GM21786 (cell line): ENCODE results near the gene BMPR1B.

ENCODE experiments used
- ATAC-seq: cut with Tn5 transposase; IDR thresholded peaks from one replicate; pipeline ENCODE4 v1.9.1; 2021; ENCODE audit not compliant: unreplicated experiment

The BMPR1B gene

DNA sequence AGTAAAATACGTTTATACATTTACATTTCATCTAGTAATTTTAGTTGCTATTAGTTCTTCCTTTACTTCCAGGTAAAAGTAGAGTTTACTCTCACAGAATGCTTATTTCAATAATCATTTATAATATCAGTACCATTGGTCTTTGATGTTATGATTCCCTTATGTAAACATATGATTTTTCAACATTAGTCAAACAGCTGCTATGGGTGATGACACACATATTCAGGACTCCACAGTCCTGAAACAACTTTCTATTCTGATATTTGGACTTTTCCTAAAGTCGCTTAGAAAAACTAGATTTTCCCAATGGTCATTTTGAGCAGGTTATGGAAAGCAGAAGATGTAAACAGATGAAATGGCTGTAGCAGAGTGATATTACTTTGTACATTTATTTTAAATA lies 421.2 kb downstream of the BMPR1B start:
- ATAC-seq: no peak

DNA sequence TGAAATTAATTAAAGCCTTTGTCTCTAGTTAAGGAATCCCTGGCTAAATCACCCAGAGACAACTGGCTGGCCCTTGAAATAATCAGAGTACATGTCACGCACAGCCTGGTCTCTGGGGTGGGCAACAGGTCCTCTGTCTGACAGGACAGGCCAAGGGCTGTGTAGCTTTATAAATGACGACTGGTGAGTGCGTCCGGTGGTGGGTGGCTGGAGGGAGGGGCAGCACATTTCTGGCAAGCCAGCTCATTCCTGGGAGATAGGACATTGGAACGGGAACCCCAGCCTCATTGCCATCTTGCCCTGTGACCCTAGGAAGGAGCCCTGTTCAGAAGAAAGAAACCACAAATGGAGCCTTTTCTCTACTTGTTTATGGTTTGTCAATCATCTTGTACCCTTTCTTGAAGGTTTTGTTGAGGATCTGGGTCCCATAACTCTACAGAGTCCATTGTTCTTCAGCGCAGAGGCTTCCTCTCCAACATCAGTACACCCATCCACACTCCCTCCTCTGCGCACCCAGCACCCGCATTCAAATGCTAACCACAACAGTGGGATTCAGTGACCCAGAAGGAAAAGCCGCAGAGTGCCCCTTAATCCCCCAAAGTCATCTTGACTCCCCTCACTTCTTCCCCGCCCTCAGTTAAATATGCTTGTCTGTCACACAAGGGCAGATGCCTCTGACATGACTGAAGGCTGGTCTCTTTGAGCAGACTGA lies 422.9 kb downstream of the BMPR1B start:
- no peak for ATAC-seq

DNA sequence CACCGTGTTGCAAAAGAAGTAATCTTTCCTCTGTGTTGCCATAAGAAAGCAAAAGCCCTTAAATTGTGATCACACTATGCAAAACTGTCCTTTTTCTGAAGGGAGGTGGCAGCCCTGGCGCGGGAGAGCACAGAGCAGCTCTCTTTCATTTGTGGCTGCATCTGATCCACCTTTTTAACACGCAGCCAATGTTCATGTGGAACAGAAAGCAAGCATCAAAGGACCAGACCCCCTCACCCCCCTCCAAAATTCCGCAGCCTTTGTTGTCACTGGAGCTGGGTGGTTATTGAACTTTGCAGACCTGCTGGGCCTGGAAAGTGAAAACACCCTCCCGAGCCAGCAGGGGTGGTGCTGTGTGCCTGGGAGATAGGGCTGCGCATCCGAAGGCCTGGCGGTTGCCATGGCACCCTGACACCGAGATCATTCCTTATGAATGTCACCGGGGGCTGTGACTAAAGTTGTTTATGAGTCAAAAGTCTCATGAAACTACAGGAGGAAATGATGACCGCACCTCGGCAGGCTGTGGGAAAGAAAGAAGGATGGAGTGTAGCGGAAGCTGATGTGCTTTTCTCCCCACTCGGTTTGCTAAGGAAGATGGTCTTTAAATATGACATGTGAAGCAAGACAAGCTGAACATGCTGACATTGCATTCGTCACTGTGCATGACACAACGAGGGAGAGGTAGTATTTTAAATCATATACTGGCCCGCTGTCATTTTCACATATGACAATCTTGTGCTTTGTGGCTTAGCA lies 423.7 kb downstream of the BMPR1B start:
- ATAC-seq: no peak

DNA sequence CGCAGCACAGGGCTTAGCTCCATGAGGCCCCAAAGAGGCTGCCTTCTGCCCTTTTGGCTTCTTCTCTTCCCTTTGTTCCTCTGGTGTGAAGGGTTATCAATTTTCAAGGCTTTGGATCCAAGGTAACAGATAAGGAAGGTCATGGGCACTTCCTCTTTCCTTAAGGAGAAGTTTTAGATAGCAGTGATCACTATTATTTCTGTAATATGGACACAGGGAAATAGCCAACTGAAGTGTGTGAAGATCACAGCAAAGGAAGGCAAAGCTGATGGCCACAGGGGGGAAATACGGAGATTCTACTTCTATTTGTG lies 424.2 kb downstream of the BMPR1B start:
- no peak for ATAC-seq

DNA sequence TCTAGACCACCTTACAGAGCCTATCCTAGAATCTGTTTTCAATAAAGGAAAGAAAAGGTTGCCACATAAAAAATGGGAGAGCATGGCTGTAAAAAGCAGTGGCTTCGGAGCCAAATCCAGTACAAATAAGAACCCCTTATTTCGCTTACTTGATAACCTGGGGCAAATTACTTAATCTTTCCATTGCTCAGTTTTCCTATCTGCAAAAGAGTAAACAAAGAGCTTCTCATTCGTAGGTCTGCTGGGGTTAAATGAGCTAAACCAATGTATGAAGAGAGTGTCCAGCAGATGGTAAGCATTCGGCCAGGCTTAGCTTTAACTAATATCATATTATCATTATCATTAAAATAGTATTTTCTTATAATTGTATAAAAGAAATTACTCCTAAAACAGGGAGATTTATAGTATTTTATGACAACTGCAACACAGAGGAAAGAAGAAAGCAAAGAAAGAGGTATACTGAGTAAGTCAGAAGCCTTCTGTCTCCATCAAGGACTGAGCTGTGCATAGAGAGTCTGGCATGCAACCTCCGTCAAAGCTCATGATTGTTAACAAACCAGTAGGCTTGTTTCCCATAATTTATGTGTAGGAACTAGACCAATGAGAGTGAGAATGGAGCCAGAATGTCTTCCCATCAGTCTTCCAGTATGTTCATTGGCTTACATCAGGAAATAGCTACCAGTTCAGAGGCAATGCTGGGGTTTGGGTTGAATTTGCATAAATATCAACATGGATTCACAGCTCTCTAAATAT lies 426.1 kb downstream of the BMPR1B start:
- ATAC-seq: no peak

DNA sequence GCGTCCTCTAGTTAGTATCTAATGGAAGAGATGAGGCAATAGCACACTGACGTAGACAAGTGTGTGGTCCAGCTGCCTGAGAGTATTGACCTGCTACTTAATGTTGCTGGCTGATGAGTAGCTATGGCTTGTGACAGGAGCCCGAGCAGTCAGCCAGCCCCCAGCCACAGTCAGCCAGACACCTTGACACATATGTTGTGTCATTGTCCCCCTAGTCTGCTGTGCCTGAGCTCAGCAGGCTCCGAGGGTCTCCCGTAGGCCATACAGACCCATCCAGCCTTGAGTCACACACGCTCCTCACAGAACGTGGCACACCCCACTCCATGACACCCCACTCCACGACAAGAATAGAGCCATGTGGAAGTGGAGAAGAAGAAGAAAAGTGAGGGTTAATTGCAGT lies 428.9 kb downstream of the BMPR1B start:
- ATAC-seq: no peak

DNA sequence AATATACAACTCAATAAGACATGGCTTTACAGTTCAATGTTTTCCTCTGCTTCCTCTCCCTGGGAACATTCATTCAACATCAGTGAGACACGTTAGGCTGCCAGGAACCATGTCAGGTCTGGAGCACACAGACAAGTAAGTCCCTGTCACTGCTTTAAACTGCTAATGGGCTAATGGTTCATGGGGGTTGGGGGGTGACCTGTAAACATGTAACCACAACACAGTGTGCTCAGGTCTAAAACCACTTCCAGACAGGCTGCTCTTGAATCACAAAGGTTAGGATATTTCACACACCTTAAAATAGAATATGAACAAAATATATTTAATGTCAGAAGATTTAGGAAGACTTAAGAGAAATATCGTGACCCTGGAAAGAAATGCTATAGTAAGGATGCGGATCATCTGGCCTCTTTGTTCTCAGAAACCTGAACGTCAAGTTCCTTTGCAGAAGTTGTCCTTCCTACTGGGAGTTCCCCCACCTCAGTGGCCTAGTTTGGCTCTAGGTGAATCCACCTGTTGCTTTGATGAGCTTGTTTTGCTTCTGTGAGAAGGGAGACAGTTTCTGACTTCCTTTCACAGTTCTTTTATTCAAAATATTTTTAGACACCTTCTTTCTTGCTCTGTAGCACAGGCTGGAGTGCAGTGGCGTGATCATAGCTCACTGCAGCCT lies 431.1 kb downstream of the BMPR1B start:
- no peak for ATAC-seq

DNA sequence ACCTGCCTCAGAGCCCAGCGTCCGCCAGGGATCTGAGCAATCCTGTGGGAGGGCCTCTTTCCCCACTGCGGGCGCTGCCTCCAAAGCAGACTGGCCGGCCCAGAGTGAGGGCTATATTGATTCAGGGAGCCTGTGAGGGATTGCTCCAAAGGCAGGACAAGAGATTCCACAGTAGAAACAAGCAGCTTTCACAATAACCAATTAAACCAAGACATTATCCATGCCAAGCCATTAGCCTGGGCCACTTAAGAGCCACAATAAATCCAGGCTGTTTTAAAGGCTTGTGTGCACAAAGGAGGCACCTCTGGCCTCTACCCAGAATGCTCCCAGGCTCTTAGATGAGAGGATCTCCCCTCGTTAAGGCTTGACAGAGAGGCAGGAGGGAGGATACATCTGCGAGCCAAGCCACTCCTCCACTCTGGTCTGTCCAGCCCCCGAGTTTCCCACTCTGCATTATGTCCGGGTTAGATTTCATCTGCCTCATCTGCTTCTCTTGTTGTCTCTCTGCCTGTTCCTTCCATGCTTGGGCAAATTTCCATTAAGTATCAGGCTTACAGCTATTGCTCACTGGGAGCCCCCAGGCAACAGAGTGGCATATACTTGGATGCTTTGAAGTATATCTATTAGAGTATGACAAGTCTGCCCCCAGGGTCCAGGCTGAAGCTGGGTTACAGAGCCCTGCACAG lies 433.1 kb downstream of the BMPR1B start:
- no peak for ATAC-seq

DNA sequence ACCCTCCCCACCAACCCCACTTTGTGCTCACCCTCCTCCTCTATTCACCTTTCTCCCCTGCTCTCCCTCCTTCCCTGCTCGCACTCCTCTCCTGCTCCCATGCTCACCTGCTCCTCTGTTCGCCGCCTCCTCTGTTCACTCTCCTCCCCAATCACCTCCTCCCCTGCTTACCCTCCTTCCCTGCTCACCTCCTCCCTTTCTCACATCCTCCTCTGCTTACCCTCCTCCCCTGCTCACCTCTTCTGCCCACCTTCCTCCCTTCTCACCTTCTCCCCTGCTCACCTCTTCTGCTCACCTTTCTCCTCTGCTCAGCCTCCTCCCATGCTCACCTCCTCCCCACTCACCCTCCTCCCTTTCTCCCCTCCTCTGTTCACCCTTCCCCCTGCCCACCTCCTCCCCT lies 433.8 kb downstream of the BMPR1B start:
- no peak for ATAC-seq

DNA sequence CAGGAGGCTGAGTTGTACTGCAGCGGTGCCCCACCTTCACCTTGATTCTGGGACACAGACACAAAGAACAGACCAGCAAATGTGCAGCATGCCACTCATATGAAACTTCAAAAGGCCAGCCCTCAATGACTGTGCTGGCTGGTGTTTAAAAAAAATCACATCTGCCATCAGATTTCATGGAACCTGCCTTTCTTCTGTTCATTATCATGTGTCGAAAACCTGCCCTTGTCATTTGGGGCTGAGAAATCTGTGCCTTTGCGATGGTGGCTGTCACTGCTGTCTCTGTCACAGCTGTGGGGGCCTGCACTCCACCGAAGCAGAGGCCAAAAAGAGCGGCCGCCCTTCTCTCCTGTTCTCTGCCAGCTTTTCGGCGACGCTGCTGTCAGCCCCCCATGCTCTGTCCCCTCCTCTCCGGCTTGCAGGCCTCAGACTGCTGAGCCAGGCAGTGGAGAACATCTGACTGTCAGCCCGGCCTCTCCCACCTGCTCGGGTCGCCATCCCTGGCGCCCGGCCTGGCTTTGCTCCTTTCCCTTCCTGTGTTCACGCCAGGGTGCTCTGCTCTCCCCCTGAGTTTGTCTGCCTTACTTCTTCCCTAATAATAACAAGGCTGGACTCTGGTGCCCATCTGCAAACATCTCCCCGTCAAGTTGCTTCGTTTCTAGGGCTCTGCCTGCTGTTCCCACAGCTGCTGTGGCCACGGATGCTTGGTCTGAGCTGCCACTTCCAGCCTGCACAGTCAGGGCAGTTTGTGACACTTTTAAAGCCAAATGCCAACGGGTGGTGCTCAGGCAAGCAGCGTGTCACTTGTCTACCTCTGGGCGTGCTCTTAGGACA lies 435.9 kb downstream of the BMPR1B start:
- ATAC-seq: no peak

DNA sequence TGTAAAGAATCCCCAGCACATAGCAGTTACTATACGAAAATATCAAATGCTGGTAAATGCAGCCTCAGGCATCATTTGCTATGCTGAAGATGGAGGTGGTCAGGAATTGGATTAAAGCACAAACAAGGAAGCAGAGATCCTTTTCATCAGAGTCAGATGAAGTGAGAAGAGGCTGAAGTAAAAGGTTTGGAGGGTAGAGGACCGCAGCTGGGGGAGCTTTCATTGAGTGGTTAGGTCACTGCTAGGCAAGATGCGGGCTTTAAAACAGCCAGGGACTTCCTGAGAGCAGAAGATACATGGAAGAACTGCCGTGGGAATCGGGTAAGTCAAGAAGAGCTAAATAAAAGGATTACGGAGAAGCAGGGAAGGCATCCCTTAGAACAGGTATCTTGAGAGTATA lies 439.6 kb downstream of the BMPR1B start:
- no peak for ATAC-seq

DNA sequence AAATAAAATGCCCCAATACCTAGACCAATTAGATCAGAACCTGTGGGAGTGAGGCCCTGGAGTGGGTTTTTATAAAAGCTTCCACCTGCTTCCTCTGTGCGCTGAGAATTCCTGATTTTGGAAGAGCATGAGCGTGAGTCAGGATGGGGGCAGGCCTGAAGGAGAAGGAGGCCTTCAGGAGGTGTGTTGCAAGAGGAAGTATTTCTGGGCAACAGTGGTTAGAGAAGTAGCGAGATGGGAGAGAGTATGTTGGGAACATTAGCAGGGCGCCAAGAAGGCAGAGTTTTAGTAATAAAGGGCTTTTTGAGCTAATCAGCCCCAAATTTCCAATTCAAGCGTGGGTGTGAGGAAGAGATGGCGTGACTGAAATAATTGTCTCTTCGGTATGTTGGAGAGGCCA lies 441.2 kb downstream of the BMPR1B start:
- ATAC-seq: no peak

DNA sequence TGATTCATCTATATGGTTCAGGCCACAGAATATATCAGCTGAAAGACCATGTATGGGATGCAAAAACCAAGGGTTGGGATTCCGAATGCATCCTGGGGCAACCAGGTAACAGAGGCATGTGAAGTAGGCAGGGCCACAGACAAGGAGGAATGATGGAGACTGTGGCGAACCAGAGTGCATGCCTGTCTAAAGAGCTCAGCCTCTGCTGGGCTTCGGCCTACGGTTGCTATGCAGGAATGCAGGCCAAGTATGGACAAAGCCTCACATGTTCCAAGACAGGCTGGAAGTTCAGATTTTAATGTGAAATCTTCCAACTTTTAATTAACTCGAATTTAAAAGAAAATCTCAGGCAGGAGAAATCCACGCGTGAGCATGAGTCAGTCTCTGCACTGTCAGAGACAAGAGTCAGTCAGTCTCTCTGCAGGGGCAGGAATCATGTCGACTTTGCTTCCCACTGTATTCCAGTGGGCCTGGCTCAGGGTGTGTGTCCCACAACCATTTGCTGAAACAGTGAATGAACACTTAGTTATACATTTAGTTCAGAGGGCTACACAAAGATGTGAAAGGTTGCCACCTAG lies 446.6 kb downstream of the BMPR1B start:
- no peak for ATAC-seq

DNA sequence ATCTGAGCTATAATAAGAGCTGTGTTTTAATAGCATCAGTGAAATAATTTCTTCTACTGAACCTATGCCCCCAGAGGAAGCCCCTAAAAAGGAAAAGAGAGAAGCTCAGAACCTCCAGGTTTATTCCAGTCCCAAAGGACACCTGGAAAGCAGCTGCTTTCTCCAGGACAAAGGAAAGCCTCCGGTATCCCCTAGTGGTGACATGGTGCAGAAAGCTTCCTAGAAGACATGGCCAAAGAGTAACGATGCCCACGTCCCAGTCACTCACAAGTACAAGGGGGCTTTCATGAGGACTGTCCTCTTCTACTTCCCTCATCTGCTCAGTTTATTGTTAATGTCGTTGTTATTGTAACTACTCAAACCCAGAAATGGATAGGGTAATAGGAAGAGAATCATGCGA lies 447.1 kb downstream of the BMPR1B start:
- no peak for ATAC-seq
